HepG2 (cell line): Measurements from ENCODE around the gene LRRC27. TPM values are rescaled to one million over a fixed set of nuclear protein-coding genes. Genes with fewer than 3 reads are reported as not detected.

Experiments
- FOXC1 ChIP-seq: sonication (generic); formaldehyde crosslinking; IDR thresholded peaks from 2 replicates; pipeline ENCODE4 v1.8.0; 2022; ENCODE audit warnings: mild to moderate bottlenecking, missing genetic modification reagents, borderline replicate concordance
- FOXO1 ChIP-seq: sonication (generic); formaldehyde crosslinking; IDR thresholded peaks from 2 replicates; pipeline ENCODE4 v1.4.0; 2020; ENCODE audit warnings: missing genetic modification reagents
- IKZF4 ChIP-seq: sonication (generic); formaldehyde crosslinking; IDR thresholded peaks from 2 replicates; pipeline ENCODE4 v1.5.1; 2020; ENCODE audit warnings: borderline replicate concordance, mild to moderate bottlenecking, low read depth, missing genetic modification reagents; ENCODE audit errors: not compliant biosample characterization
- KDM2A ChIP-seq: sonication (generic); formaldehyde crosslinking; IDR thresholded peaks from 2 replicates; pipeline ENCODE4 v1.4.0; 2020; ENCODE audit warnings: low read depth, missing genetic modification reagents, borderline replicate concordance
- KLF9 ChIP-seq: IDR thresholded peaks from 2 replicates; pipeline ENCODE4 v1.6.1; 2016; ENCODE audit warnings: low read depth
- MAX ChIP-seq: IDR thresholded peaks from 2 replicates; pipeline ENCODE4 v1.6.1; 2012; ENCODE audit warnings: inconsistent platforms
- NR2C2 ChIP-seq: sonication (generic); formaldehyde crosslinking; IDR thresholded peaks from 2 replicates; pipeline ENCODE4 v1.4.0; 2020; ENCODE audit warnings: missing genetic modification reagents, mild to moderate bottlenecking, moderate library complexity, borderline replicate concordance
- PCBP1 ChIP-seq: fragments of 200-400 bp; formaldehyde crosslinking; IDR thresholded peaks from 2 replicates; pipeline ENCODE4 v1.6.1; 2017; ENCODE audit warnings: mild to moderate bottlenecking, low read depth, low read length, borderline replicate concordance
- RFXANK ChIP-seq: IDR thresholded peaks from 2 replicates; pipeline ENCODE4 v1.6.1; 2016
- TEF ChIP-seq: sonication (generic); formaldehyde crosslinking; IDR thresholded peaks from 2 replicates; pipeline ENCODE4 v1.5.0; 2020; ENCODE audit warnings: missing genetic modification reagents
- TFAP4 ChIP-seq: sonication (generic); IDR thresholded peaks from 2 replicates; pipeline ENCODE4 v1.6.1; 2016; ENCODE audit warnings: low read depth, borderline replicate concordance
- ZNF160 ChIP-seq: sonication (generic); formaldehyde crosslinking; IDR thresholded peaks from 2 replicates; pipeline ENCODE4 v1.8.0; 2022; ENCODE audit warnings: mild to moderate bottlenecking, inconsistent platforms, missing genetic modification reagents
- ZNF207 ChIP-seq: fragments of 450-650 bp; IDR thresholded peaks from 2 replicates; pipeline ENCODE4 v1.6.1; 2016; ENCODE audit warnings: antibody characterized with exemption, borderline replicate concordance
- ZNF232 ChIP-seq: sonication (generic); formaldehyde crosslinking; IDR thresholded peaks from 2 replicates; pipeline ENCODE4 v1.4.0; 2020; ENCODE audit warnings: missing genetic modification reagents, borderline replicate concordance
- ZNF264 ChIP-seq: sonication (generic); formaldehyde crosslinking; IDR thresholded peaks from 2 replicates; pipeline ENCODE4 v1.4.0; 2020; ENCODE audit warnings: missing genetic modification reagents
- ZNF329 ChIP-seq: sonication (generic); formaldehyde crosslinking; IDR thresholded peaks from 2 replicates; pipeline ENCODE4 v1.9.0; 2021; ENCODE audit warnings: low read depth, mild to moderate bottlenecking, missing genetic modification reagents
- ZNF441 ChIP-seq: sonication (generic); formaldehyde crosslinking; IDR thresholded peaks from 2 replicates; pipeline ENCODE4 v1.7.0; 2021; ENCODE audit warnings: missing genetic modification reagents, borderline replicate concordance
- ZNF547 ChIP-seq: sonication (generic); formaldehyde crosslinking; IDR thresholded peaks from 2 replicates; pipeline ENCODE4 v1.5.1; 2020; ENCODE audit warnings: mild to moderate bottlenecking, missing genetic modification reagents
- ZNF550 ChIP-seq: sonication (generic); formaldehyde crosslinking; IDR thresholded peaks from 2 replicates; pipeline ENCODE4 v1.4.0; 2020; ENCODE audit warnings: mild to moderate bottlenecking, missing genetic modification reagents, borderline replicate concordance
- ZNF720 ChIP-seq: sonication (generic); formaldehyde crosslinking; IDR thresholded peaks from 2 replicates; pipeline ENCODE4 v1.4.0; 2020; ENCODE audit warnings: missing genetic modification reagents
- ZNF724P ChIP-seq: sonication (generic); formaldehyde crosslinking; IDR thresholded peaks from 2 replicates; pipeline ENCODE4 v1.8.0; 2022; ENCODE audit warnings: missing genetic modification reagents, borderline replicate concordance
- ZNF782 ChIP-seq: sonication (generic); formaldehyde crosslinking; IDR thresholded peaks from 2 replicates; pipeline ENCODE4 v1.4.0; 2020; ENCODE audit warnings: missing genetic modification reagents, mild to moderate bottlenecking, borderline replicate concordance
- polyA plus RNA-seq, 8 experiments: library from polyadenylated mRNA; depleted of rRNA in 3 of 8; stranded (reverse) in 7 of 8; unstranded in 1 of 8; fragments of >200 nt; fragmentation: Illumina TruSeq in 4 of 8; extraction: Trizol in 4 of 8; gene quantifications; 2 replicates each; pipeline versions ENCODE4 v1.2.1 to v1.2.3, GENCODE V29; 2011 to 2016; ENCODE audit warnings: low read depth in 4 of 8, missing spikeins in 1 of 8, mixed read lengths in 1 of 8; ENCODE audit not compliant: insufficient read depth in 1 of 8
- total RNA-seq, 5 experiments: library from RNA; depleted of rRNA; stranded (reverse); fragments of >200 nt; fragmentation: Illumina TruSeq; extraction: Trizol; gene quantifications; 2 replicates each; pipeline ENCODE4 v1.2.3, GENCODE V29; 2016; ENCODE audit warnings: low read depth in 1 of 5
- TF ChIP-seq, protein P1 (sequence below): sonication (generic); formaldehyde crosslinking; IDR thresholded peaks from 2 replicates; pipeline ENCODE4 v1.4.0; 2020; ENCODE audit warnings: mild to moderate bottlenecking, missing genetic modification reagents

LRRC27 gene
- total and polyA plus RNA-seq, 2 of the 13 experiments (the other 11 are each of a cell fraction or from before 2014, with no cell fraction given): 4.2 to 4.6 TPM

GRCh38 chr10:132395704-132396493, 63.9 kb downstream of the LRRC27 start (continued):
- TF ChIP-seq FOXO1: no peak; the same call in 1 of the 2 replicates
- no peak for TF ChIP-seq ZNF720 (CRISPR knock-in tag)
- TF ChIP-seq NR2C2 (CRISPR knock-in tag): 0 out of 2 replicates have a peak, but pooled peaks have one; percentile 44
- TF ChIP-seq TEF (CRISPR knock-in tag): no peak
- TF ChIP-seq ZNF207: no peak
- no peak; the same call in 1 of the 2 replicates for TF ChIP-seq ZNF232
- no peak; the same call in 1 of the 2 replicates for TF ChIP-seq ZNF160 (CRISPR knock-in tag)
- TF ChIP-seq KLF9 (CRISPR knock-in tag): no peak
- no peak for TF ChIP-seq ZNF264 (CRISPR knock-in tag)
- peak; percentile 22; the same call in 1 of the 2 replicates for TF ChIP-seq KDM2A
- TF ChIP-seq TFAP4: no peak
- no peak for TF ChIP-seq RFXANK (CRISPR knock-in tag)
- peak; percentile 17; the same call in 1 of the 2 replicates for TF ChIP-seq MAX
- TF ChIP-seq ZNF547: peak; percentile 27; the same call in 1 of the 2 replicates
- TF ChIP-seq FOXC1 (CRISPR knock-in tag): no peak; the same call in 1 of the 2 replicates
- TF ChIP-seq, protein P1, sequence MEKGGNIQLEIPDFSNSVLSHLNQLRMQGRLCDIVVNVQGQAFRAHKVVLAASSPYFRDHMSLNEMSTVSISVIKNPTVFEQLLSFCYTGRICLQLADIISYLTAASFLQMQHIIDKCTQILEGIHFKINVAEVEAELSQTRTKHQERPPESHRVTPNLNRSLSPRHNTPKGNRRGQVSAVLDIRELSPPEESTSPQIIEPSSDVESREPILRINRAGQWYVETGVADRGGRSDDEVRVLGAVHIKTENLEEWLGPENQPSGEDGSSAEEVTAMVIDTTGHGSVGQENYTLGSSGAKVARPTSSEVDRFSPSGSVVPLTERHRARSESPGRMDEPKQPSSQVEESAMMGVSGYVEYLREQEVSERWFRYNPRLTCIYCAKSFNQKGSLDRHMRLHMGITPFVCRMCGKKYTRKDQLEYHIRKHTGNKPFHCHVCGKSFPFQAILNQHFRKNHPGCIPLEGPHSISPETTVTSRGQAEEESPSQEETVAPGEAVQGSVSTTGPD (CRISPR knock-in tag): no peak
- no peak for TF ChIP-seq IKZF4 (CRISPR knock-in tag)
- no peak; the same call in 1 of the 2 replicates for TF ChIP-seq ZNF782 (CRISPR knock-in tag)
- no peak for TF ChIP-seq ZNF550
- peak; percentile 18; the same call in 1 of the 2 replicates for TF ChIP-seq ZNF441 (CRISPR knock-in tag)
- TF ChIP-seq PCBP1: no peak
- TF ChIP-seq ZNF329: no peak
- TF ChIP-seq ZNF724P (CRISPR knock-in tag): no peak
